Measurements from ENCODE around the gene CHIA.

CHIA gene

DNA sequence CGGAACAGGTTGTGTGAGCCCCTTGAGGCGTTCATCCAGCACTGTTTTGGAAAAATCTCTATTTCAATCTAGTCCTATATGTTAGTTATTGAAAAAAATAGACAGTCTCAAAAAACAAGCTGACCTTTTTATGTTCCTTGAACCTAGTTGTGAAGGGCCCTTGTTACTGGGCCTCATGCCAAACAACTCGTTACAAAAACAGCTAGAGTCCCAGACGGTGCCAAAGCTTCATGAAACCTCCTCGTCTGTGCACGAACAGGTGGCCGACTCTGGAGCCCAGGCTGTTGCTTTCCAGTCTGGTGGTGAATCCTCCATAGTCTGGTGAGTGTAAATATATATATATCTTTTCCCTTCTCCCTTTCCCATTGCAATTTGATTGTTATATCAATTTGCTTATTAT lies at the start of gene CHIA:
TSS of gene CHIA (plus strand) at position 222 of the 400 bp plus-strand sequence. CDS start 19,617 bp downstream, outside the sequence.
- no peak for DNase-seq (ENCODE audit: low read depth in 3 of 3)

DNA sequence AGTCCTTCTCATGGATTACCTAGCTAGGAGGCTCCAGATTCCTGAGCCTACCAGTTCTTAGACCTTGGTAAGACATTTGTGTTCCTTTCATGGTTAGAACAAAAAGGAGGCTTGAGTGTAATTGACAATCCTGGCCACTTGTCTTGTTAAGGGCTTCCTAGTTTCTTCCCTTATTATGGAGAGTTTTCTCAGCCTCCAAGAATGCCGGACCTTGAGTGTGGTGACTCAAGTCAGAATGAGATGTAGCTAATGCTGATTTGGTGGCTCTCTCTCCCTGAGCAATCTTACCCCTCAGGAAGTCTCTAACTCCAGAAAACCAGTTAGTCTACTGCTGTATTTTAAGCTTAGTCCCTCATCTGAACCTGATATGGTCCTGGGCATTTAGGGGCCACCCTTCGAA lies 48.9 kb upstream of the CHIA start:
- DNase-seq (ENCODE audit: low read depth in 3 of 3), result no peak

DNA sequence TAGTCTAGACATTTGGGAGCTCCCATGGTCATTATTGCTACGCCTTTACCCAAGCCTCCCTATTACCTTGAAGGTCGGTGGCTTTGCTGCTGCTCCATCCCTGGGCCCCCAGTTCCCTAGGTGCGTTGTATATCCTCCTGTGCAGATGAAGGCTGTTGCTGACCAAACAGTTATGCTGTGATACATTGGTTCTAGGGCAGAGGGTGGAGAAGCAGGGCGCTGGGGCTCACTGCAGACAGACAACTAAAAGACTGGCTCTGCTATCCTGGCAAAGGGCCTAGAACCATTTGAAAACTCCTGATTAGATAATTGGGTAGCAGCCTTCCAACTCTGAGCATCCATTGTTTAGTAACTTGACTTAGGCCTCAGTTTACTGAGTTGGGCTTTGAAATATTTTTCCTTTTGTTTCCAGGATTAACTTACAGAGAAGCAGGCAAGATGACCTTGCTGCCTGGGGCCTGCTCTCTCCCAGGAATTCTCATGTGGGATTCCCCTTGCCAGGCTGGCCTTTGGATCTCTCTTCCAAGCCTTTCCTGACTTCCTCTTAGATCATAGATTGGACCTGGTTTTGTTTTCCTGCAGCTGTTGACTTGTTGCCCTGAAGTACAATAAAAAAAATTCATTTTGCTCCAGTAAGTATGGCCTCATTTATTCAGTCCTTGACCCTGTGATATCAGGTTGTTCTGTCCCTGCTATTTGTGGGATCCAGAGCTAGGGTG lies 47.7 kb upstream of the CHIA start:
- DNase-seq (ENCODE audit: low read depth in 3 of 3), result no peak

DNA sequence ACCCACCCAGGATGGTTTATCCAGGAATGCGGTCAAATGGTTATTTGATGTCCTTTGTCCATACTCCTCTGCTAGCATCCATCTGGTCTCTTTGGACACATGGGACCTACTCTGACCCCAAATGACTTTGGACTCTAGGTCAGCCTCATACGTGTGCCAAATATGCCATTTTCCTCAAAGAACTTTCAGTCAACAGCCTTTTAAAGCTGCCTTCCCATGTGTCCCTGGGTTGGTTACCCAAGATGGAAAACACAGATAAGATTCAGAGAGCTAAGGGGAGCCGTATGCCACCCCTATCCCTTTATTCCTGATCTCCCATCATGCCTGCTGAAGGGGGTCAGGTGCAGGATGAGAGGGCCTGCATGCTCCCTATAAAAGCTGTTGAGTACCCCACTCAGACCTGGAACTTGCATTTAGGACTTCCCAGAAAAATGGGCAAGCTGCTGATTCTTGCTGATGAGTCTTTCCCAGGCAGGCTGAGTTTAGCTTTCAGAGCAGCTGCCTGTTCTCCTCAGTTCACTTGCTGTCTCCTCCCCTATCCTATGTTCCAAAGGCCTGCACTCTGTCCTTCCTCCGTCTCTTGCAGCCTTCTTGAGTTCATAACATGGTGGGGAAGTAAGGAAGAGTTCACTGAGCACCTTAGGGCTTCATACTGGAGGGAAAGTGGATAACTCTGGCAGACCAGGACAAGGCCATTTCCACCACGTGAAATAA lies 43.4 kb upstream of the CHIA start:
- DNase-seq (ENCODE audit: low read depth in 3 of 3), result no peak

DNA sequence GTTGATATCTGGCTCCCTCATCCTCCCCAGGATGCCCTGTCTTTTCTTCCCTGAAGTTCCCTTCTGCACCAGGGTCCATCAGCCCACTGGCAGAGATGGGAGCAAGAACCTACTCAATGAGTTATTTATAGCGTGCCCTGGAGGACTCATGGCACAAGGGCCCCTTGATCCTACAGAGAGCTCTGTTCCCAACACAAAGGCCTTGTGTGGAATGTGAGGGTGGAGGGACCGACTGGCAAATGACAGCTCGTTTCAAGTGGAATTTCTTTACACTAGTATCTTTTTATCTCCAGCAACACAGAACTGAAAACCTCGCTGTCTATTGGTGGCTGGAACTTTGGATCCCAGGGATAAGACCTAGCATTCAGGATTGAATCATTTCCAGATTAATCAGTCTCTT lies 40.7 kb upstream of the CHIA start:
- DNase-seq (ENCODE audit: low read depth in 3 of 3), result no peak

DNA sequence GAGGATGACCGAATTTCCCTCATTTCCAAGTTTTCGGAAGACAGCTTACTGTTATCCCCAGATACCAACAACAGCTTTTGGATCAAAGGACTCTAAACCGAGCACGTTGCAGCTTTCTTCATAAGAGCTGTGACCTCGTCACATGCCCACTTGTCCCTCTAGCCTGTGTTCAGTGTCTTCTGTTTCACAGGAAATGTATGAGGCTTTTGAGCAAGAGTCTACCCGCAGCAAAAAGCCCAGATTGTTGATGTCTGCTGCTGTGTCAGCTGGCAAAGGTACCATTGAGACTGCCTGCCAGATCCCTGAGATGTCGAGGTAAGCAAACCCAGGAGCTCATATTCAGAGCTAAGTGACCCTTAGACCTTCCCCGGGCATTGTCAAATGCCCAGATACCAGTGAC lies 39.1 kb upstream of the CHIA start:
- no peak for DNase-seq (ENCODE audit: low read depth in 3 of 3)

DNA sequence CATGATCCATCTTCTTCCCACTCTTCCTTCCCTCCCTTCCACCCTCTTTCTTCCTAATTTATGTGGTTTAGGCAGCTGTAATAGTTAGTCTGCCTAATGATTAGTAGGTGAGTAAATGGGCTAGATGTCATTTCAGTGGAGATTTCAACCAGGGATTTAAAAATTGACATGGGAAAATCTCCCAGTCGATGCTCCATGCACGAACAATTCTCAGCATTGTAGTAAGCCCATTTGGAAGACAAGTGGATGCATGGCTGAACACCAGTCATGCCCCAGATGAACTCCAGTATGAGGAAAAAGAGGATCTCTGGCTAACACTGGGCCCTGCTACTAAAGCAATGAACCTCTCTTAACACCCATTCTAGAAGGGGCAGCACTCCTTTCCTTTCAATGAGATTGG lies 37.9 kb upstream of the CHIA start:
- no peak for DNase-seq (ENCODE audit: low read depth in 3 of 3)

DNA sequence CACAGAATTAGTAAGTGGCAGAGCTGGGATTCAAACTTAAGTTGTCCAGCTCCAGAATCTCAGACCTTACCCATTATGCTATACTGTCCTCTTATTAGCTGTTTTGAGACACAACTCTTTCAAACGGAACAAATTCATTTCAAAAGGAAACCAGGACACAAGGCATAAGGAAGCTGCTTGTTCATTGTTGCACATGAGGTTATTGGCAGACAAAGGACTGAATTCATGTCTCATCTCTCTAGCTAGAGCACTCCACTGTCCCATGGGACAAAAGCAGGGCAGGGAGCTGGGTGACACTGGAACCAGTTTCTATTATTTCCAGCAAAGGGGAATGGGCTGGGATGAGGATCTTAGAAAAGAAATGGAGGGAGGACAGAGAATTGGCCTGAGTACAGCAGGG lies 36.8 kb upstream of the CHIA start:
- DNase-seq (ENCODE audit: low read depth in 3 of 3), result no peak

DNA sequence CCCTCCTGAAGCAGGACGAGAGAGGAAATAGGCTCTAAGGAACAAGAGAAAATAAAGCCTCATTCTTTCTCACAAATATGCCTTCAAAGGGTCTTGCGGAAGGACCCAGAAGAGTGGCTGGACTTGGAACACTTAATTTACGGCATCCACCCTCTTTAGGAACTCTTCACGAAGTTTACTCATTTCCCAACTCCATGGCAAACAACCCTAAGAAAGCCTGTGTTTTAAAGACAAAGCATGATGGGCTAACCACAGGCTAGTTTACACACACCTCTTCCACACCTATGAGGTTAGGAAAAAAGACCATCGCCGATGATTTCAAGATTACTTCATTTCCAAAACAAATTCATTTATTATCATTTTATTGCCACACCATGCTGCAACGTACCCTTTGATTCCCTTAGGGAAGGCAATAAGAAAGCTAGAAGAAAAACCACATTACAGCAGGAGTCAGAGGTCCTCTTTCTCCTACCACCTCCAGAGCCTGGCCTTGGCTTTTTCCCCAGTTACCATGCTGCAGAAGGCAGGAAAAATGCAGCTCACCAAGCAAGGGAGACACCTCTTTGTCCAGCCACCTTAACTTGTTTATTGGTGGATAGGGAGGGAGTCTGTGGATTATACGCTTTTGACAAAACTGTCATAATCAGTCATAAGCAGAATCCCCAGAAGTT lies 33.5 kb upstream of the CHIA start:
- no peak for DNase-seq (ENCODE audit: low read depth in 3 of 3)

DNA sequence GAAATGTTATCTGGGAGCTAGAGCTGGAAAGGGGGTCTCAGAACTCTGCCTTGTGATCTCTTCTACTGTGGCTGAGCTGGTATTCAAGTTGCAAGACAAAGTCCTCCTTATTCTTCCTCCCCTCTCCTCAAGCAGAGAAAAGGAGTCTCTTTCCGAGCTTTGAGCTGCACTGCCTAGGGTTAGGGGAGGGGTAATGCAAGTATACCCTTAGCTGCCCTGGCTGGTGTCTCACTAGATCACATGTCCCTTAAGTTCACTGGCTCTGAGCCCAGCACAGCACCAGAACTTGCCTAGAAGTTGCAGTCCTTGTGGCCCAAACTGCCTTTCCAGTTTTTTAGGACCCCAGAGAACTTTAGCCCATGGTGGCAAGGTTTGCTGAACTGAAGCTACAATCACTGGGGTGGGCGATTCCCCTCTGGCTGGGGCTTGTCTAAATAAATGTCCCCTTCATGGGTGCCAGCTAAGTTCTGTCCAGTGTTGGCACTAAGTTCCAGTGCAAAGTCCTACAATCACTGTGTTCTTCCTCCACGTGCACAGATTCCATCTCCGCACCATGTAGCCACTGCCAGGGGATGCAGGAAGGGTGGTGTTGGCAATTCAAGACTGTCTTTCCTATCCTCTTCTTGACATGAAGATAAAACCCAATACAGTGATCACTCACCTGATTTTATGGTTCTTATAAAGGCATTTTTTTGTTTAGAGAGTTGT lies 22.7 kb upstream of the CHIA start:
- DNase-seq (ENCODE audit: low read depth in 3 of 3), result no peak

DNA sequence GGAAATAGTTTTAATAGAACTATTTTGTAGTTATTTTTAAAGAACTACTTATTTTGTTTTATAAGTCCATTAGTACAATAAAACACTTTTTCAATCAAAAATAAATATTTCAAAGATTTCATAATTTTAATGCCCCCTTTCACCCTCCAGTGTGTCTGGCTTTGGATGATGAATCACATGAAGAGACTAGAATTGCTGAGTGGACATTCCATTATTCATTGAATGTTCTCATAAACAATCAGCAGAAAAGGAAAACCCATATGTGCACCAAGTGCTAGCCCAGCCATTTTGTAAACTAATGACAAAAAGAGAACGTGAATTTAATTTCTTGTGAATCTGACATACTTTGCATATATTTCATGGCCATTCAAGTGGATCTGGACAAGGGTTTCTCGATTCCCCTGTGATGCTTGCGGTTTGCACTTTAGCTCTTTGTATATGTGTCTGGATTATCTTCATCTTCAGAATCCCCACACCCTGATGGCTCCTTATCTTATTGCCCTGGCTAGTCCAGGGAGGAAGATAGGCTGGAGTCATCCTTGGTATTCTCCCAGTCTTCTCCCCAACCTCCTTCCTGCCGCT lies 20.7 kb upstream of the CHIA start:
- DNase-seq (ENCODE audit: low read depth in 3 of 3), result no peak

DNA sequence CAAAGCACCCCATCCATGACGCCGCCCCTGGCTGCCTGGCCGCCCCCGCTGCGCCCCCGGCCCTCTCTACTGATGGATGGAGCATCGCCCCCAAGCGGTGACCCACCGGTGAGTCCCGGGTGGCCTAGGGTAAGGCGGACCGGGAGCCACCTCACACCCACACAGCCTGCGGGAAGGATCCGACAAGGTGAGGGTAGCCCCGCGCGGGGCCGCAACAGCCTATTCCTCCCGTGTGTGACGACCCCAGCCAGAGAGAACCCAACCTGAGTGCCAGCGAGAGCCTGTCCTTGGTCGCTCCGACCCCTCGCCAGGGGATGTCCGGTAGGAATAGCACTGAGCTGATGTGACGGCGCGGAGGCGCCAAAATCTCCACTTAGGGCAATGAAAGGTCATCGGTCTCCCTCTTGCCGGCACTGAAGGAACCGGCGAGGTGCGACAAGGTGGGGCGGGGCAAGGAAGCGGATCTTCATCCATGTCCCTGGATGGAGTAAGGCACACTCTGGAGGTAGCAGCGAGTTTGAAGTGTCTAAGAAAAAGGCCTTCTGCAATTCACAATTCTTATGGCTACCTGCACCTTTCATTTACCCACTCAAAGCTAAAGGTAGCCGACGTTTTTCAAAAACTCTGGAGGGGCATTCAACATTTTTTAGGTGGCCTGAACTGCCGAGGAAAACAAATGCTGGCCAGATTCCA lies 19.7 kb upstream of the CHIA start:
- no peak for DNase-seq (ENCODE audit: low read depth in 3 of 3)

DNA sequence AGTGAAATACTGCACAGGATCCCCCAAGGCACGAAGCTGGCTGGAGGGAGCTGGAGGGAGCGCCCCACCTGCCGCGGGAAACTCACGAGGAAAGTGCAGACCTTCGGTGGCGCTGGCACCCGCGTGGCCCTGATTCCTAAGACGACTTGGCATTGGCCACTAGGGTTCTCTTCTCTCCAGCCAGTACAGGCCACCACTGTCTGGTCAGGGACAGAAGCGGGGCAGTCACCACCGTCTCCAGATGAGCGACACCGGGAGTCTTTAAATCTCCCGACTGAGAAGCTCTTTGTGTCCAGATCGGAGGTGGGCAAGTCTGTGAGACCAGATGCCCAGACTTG lies 19.2 kb upstream of the CHIA start:
- DNase-seq (ENCODE audit: low read depth in 3 of 3), result no peak

DNA sequence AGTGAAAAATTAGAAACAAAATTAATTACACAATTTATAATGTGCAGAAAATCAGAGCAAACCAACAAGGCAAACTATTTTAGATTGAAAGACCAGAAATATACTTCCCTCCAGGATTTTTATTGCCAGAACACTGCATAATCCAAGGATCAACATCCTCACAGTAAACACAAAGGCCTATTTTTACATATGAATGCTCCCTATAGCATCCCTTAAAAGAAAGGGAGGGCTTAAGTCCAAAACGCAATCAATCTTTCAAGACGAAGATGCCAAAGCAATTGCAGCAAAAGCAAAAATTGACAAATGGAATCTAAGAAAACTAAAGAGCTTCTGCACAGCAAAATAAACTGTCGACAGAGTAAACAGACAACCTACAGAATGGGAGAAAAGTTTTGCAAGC lies 18.6 kb upstream of the CHIA start:
- DNase-seq (ENCODE audit: low read depth in 3 of 3), result no peak

DNA sequence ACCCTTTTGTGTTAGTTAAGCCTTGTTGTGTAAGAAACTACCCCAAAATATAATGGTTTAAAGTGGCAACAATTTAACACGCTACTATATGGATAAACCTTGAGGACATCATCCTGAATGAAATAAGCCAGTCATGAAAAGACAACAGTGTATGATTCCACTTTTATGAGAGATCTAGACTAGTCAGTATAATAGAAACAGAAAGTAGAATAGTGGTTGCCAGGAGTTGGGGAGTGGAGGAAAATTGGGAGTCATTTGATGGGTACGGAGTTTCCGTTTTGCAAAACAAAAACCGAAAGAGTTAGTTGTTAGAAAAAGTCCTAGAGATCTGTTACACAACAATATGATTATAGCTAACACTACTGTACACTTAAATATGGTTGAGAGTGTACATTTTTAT lies 16.0 kb upstream of the CHIA start:
- no peak for DNase-seq (ENCODE audit: low read depth in 3 of 3)

DNA sequence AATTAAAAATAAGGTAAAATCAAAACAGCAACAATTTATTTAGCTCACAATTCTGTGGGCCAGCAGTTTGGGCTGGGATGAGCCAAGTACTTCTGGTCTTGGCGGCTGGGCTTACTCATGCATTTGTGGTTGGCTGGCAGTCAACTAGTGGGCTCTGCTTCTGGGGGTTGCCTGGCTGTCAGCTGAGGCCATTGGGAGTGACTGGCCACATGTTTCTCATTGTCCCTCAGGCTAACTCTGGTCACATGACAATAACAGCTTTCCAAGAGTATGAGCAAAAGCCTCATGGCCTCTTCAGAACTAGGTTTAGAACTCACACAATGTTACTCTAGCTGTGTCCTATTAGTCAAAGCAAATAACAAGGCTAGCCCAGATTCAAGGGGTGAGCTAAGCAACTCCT lies 15.6 kb upstream of the CHIA start:
- no peak for DNase-seq (ENCODE audit: low read depth in 3 of 3)

DNA sequence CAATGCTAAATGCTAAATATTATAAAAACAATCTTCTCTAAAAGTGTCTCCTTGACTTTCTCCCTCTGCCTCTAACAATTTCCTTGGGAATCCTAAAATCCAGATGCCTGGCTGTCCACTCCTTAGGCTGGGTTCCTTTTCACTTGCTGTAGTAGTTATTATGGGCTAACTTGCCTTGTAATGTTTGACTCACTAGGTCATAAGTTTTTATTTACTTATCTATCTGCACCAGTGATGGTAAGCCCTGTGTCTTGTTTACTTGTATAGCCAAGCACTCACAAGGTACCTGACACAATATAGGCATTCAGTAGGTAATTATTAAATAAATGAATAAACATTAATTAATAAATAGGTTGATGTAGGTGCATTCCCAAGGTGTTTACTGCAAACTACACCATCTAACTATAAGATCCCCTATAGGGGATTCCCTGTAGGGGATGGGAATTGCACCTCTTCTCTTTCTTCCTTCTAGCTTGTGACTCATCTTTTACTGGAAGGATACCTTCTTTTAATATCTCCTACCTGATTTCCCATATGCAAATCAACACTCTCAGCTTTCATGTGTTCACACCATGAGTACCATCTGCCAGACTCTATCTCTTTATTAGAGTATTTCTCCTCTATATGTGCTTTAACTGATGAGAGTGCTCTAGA lies 14.7 kb upstream of the CHIA start:
- no peak for DNase-seq (ENCODE audit: low read depth in 3 of 3)

DNA sequence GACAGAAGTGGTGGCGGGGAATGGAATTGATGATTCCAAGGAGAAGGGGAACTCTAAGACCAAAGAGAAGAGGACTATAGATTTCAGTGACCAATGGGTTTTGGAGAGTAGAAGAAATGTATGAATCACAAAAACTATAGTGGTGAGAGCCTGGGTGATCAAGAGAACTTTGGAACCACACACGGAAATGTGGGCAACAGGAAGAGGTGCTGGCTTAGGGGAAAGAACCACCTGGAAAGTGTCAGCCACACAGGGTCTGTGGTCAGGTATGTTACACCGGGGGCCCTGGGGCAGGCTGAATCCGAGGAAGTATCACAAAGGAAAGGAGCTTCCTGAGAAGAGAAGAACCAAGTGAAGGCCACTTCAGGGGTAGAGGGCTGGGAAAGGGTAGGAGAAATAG lies 11.5 kb upstream of the CHIA start:
- DNase-seq (ENCODE audit: low read depth in 3 of 3), result no peak

DNA sequence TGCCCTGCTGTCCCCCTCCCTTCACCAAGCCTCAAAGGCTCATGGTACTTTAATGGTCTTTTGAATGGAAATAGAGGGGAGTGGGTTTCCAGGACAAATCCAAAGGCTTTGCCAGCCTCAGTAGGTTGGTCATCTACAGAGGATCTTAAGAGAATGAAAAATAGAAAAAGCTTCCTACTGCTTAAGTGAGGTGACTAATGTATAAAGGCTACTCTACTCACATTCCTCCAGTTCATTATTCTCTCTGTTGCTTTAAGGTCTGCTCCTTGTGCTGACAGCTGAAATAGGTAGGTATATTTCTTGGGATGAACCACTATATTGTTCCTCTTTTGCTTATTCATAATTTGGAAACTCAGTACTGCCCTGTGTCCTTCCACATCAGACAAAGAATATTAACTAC lies 10.4 kb upstream of the CHIA start:
- DNase-seq (ENCODE audit: low read depth in 3 of 3), result no peak

DNA sequence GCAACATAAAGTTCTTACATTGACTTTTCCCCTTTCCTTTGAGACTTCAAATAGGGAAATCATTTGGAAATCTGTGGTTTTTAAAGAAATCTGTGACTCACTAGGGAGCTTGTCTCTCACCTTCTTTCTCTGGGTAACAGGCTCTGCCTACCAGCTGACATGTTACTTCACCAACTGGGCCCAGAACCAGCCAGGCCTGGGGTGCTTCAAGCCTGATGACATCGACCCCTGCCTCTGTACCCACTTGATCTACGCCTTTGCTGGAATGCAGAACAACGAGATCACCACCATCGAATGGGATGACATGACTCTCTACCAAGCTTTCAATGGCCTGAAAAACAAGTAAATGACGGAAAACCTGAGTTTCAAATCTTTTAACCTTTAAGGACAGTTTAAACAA lies 9.2 kb upstream of the CHIA start:
- DNase-seq (ENCODE audit: low read depth in 3 of 3), result no peak

DNA sequence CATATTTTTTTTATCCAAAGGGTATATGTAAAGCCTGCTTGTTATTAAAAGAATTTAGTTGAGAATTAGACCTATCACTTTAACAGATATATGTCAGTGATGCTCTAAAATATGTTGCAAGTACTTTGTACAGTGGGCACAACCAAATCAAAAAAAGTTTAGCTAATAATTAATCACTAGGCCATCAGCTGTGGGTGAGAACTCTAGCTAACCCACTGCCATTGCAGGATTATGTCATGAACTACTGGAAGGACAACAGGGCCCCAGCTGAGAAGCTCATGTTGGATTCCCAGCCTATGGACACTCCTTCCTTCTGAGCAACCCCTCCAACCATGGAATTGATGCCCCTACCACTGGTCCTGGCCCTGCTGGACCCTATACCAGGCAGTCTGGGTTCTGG lies 6.8 kb upstream of the CHIA start:
- DNase-seq (ENCODE audit: low read depth in 3 of 3), result no peak

Measured in stimulated activated CD4-positive, alpha-beta T cell treated with anti-CD3 and anti-CD28 coated beads, TNF-alpha, amount 100 ng/mL, for 4 hours (primary cell).